Measurements from ENCODE around the gene RBM20.

Gene RBM20

DNA sequence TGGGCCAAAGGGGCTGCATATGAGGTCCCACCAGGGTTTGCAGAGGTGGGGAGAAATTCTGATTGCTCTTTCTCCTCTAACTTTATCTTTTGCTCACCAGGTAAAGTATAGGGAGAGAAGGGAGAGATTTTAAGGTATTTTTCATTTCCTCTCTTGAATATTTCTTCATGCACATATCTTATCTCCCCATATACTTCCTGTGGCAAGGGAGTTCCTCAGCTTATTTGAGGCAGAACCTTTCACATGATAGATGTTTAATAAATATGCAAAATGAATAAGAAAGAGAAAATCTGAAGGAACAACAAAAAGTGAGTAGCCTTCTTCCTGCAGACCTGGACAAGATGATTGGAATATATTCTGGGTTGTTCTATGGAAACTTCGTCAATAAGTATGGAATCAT, 160.2 kb downstream of the RBM20 start:
- DNase-seq (ENCODE audit: extremely low read depth in 1 of 2, low read depth in 1 of 2), result no peak

DNA sequence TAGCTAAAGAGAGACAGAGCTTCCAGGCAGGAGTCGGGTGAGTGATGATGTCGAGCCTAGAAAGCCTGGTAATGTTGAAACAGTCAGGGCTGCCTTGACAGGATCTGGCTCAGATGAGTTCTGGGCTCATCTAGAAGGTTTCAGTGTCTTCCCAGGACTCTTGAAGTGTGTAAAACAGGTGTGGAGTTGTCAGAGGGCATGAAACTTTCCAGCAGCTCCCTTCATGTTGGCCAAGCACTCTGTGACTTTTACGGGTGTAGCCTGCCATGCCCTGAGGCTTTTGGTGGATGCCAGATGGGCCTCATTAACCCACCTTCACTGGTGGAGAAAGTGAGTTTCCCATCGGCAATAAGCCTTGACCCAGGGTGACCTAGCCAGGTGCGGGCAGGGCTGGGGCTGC, 161.2 kb downstream of the RBM20 start:
- DNase-seq (ENCODE audit: extremely low read depth in 1 of 2, low read depth in 1 of 2), result no peak

DNA sequence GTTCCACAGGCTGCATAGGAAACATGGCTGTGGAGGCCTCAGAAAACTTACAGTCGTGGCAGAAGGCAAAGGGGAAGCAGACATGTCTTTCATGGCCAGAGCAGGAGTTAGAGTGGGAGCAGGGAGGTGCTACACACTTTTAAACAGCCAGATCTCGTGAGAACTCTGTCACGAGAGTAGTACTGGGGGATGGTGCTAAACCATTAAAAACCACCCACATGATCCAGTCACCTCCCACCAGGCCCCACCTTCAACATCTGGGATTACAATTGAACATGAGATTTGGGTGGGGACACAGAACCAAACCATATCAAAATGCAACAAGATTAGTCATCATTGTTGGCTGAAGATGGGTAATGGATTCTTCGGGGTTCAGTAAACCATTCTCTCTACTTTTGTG, 162.2 kb downstream of the RBM20 start:
- no peak for DNase-seq (ENCODE audit: extremely low read depth in 1 of 2, low read depth in 1 of 2)

DNA sequence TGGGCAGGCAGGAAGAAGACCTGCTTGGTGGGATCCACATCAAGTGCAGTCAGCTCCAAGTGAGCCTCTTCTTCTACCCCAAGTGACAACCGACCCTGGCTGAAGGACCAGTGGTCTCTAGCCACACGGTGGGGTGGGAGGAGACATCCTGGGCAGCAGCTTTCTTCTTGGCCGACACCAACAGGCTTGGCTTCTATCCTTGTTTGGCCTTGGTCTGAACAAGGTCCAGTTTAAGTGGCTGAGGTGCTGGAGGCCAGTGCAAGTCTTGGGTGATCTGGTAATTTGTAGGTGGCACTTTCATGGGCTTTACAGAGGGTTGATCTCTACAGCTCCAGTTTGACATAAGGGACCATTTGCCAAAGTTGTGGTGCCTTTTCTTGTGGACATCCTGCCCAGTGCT, 164.0 kb downstream of the RBM20 start:
- DNase-seq (ENCODE audit: extremely low read depth in 1 of 2, low read depth in 1 of 2), result no peak

DNA sequence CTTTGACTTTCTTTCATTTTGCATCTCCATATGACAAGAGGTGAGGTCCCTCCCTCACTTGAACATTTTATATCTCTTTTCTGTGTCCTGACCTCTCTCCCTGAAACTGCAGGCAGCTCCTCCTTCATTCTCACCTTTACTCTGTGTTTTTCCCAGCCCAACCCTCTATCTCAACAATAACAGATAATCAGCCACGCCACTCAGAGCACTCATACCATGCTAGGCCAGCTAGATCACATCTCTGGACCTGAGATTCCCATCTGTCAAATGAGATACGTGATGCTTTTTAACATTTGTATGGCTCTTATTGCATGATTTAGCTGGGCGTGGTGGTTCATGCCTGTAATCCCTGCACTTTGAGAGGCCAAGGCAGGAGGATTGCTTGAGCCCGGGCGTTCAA, 164.5 kb downstream of the RBM20 start:
- DNase-seq (ENCODE audit: extremely low read depth in 1 of 2, low read depth in 1 of 2), result no peak

DNA sequence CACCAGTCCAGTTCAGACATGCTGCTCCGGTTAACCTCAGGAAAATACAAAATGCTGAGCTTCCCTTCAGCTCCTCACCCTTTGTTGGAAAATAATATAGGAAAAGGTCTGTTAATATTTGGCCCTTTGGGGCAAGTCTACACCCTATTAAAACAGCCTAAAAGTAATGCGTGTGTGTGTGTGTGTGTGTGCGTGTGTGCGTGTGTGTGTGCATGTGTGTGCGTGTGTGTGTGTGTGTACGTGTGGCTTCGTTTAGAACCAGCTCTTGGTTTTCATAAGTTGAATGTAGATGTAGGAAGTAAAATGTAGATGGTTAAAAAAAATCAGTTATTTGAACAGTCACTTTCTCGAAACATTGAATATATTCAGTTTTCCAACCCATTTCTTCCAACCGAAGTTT, 166.5 kb downstream of the RBM20 start:
- no peak for DNase-seq (ENCODE audit: extremely low read depth in 1 of 2, low read depth in 1 of 2)

DNA sequence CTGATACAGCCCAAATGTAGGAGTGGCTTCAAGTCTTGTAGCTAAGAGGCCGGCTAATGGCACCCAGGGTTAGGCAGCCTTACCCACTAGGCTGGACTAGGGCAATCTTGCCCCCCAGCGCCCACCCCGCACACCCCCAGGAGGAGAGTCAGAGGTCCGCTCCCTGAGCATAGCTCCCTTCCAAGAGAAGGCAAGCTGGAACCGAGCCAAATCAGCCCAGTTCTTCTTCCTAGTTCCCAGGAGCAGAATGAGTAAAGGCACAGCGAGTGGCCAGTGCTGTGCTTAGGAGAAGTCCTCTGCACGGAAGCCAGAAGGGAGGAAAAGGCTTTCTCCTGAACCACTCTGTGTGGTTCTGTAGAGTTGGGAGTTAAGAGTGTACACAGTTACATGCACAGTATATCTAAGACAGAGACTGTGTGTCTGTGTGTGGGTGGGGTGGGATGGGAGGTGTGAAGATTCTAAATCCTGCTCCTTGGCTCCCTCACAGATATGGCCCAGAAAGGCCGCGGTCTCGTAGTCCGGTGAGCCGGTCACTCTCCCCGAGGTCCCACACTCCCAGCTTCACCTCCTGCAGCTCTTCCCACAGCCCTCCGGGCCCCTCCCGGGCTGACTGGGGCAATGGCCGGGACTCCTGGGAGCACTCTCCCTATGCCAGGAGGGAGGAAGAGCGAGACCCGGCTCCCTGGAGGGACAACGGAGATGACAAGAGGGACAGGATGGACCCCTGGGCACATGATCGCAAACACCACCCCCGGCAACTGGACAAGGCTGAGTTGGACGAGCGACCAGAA, 167.8 kb downstream of the RBM20 start:
- DNase-seq (ENCODE audit: extremely low read depth in 1 of 2, low read depth in 1 of 2), result no peak

DNA sequence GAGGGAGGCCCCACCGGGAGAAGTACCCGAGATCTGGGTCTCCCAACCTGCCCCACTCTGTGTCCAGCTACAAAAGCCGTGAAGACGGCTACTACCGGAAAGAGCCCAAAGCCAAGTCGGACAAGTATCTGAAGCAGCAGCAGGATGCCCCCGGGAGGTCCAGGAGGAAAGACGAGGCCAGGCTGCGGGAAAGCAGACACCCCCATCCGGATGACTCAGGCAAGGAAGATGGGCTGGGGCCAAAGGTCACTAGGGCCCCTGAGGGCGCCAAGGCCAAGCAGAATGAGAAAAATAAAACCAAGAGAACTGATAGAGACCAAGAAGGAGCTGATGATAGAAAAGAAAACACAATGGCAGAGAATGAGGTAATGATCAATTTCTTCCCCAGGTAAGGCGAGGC, 168.4 kb downstream of the RBM20 start:
- no peak for DNase-seq (ENCODE audit: extremely low read depth in 1 of 2, low read depth in 1 of 2)

DNA sequence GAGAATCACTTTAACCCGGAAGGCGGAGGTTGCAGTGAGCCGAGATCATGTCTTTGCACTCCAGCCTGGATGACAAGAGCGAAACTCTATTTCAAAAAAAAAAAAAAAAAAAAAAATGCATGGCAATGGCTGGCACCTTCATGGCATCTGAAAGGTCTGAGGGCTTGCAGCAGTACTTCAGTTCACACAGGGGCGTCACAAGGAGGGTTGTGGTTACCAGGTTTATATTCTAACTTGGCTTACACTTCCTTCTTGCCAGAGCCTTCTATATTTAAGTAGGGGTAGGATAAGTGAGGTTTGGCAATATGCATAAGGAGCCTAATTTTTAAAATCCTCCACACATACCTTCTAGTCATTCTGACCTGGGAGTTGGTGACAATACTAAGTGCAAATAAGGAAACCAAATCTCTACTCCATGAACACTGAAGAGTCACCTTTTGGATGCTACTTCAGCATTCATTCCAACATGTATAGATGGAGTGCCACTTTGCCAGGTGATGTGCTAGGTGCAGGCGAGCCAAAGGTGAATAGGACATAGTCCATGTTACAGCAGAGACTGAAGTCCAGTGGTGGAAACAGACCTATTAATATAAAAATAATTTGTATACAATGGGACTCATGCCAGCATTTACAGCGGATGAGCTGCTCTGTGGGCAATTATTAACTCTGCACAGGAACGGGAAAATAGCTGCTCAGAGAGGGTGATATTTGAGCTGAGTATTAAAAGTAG, 169.8 kb downstream of the RBM20 start:
- DNase-seq (ENCODE audit: extremely low read depth in 1 of 2, low read depth in 1 of 2), result no peak

DNA sequence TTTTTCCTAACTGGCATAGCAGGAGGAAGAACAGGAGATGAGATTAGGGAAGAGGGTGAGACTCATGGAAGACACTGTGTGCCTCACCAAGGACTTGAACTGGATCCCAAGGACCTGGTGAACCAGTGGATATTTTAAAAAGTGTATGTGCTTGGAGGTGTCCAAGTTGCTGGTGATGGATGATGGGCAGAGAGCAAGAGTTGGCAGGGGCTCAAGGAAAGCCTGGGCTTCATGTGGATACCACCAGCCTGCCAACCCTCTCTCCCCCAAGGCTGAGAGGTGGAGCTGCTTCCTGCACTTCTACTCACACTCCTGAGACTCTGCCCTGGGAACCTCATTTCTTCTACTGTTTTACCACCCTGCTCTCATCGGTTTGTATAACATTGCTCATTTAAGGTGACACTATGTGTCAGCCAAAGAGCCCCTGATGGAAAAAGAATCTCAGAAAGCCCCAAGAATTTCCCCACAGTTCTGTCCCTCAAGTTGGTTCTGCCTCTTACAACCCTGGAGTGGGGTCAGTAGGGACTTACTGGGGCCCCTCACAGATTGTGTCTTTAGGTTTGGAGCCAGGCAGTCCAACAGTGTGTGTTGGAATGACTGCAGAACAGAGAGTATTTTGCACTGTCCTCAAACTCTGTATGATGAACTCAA, 171.3 kb downstream of the RBM20 start:
- no peak for DNase-seq (ENCODE audit: extremely low read depth in 1 of 2, low read depth in 1 of 2)

DNA sequence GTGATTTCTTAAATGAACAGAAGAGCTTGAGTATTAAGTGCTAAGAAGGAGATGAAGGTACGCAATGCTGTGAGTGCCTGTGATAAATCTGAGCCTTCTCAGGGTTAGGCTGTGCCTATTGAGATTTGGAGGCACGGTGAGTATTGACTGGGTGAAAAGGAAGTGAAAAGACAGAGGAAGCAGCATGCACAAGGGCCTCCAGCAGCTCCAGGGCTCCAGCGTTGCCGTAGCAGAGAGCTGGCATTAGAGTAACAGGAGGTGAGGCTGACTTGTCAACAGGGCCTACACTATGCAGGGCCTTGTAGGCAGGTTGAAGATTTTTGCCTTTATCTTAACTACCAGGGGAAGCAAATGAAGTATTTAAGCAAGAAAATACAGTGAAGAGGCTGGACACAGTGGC, 173.5 kb downstream of the RBM20 start:
- no peak for DNase-seq (ENCODE audit: extremely low read depth in 1 of 2, low read depth in 1 of 2)

DNA sequence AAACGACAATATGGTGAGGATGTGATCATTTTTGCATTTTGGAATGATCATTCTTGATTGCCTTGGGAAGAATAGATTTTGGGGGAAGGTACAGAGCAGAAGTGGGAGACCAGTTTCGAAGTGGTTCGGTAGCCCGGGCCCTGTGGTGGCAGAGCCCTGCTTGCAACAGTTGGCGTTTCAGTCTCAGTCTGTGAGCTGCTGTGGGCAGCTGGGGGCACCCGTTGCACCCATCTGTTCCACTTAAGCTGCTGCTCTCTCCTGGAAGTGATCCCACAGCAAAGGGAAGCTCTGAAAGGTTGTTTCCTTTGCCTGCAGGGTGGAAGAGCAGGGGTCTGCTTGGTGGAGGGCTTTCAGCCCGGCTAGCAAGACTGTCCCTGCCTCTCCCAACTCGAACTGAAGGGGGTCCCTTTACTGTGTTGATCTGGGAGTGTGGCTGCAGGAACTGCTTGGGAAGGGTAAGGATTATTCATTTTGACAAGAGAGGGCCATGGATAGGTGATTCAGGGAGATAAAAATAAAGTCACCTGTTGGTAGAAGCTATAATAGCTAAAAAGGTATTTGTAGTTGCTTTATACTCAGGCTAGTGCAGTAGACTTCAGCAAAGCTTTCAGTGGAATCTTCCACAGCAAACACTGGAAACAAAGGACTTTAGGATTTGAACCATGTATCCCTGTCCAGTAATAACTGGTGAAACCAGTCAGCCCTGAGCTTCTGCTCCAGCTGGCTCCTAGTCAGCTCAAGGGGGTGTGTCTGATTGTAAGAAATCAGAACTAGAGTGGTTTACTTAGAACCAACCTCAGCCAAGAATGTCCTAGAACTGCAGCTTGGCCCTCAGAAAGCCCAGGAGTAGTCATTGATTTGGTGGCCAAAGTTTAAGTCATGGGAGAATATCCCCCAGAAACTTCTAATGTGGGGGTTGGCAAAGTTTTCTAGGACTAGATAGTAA, 174.4 kb downstream of the RBM20 start:
- DNase-seq (ENCODE audit: extremely low read depth in 1 of 2, low read depth in 1 of 2), result no peak

DNA sequence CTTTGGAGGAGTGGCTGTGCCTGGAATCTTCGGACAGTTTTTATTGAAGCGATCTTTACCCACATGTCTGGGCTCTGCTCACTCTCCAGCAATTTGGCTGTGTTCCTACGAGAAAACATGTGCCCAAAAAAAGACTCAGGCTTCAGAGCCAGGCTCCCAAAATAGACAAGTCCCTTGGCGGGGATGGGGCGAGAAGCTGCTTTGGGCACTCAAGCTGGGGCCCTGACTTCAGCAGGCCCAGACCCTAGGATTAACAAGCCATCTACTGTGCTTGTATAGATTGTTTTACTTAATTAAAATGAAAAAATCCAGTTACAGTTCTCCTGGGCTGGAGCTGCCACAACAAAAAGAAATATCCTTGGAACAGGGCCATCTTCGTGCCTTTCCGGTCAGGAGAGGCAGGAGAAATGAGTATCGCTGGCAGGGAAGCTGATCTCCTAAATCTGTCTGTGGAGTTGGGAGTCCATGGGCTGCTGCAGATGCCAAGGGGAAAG, 176.2 kb downstream of the RBM20 start:
- no peak for DNase-seq (ENCODE audit: extremely low read depth in 1 of 2, low read depth in 1 of 2)

DNA sequence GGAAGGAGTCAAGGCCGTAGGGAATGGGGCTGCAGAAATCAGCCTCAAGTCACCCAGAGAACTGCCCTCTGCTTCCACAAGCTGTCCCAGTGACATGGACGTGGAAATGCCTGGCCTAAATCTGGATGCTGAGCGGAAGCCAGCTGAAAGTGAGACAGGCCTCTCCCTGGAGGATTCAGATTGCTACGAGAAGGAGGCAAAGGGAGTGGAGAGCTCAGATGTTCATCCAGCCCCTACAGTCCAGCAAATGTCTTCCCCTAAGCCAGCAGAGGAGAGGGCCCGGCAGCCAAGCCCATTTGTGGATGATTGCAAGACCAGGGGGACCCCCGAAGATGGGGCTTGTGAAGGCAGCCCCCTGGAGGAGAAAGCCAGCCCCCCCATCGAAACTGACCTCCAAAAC, 177.4 kb downstream of the RBM20 start:
- no peak for DNase-seq (ENCODE audit: extremely low read depth in 1 of 2, low read depth in 1 of 2)

DNA sequence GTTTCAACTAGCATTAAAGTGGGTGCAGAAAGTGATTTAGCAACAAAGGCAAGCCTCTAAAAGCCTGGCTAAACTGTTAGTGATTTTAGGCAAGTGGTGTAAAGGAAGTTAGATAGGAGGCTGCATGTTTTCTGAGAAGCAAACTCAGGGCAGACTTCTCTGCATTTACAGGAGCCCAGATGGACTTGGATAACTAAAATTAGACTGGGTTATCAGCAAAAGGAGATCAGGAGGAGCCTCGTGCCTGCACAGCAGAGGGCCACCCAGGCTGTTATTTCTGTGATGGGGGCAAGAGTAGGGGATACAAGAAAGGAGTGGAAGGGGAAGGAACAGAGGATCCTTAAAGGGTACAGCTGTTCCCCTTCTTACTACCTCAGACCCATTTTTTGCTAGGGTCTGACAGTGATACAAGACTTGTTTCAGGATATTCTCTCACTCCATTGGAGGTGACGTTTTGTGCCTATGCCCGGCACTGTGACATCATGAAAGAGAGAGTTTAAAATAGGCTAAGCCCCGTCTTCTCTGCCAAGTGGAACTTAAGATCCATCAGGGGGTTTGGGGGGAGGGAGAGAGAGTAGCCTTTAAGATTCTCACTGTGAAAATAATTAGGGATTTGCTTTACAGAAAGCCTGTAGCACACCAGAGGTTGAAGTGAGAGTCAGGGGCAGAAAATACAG, 178.0 kb downstream of the RBM20 start:
- no peak for DNase-seq (ENCODE audit: extremely low read depth in 1 of 2, low read depth in 1 of 2)

DNA sequence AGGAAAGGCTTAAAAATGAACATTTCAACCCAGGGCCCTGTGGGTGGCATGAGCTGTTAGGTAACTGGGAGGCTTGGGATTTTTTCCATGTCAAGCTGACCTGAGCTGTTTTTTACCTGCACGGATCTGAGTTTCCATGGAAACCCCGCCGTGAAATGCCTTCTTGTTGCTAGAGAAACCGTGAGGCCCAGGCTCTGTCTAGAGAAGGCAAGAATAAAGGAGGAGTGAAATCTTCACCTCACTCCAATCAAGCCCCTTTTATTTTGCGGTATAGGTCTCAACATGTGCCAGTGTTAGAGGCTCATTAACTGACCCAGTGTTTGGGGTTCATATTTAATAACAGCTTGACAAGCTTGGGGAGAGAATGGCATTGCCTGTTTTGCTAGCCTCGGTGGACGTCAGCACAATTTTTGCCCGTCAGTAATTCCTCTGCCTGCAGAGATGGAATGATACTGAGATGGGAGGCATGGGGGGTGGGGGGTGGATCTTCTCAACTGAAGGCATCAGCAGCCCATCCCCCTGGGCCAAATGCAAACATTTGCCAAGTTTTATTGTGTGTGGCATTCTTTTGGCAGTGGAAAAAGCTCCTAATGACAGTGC, 178.7 kb downstream of the RBM20 start:
- no peak for DNase-seq (ENCODE audit: extremely low read depth in 1 of 2, low read depth in 1 of 2)

DNA sequence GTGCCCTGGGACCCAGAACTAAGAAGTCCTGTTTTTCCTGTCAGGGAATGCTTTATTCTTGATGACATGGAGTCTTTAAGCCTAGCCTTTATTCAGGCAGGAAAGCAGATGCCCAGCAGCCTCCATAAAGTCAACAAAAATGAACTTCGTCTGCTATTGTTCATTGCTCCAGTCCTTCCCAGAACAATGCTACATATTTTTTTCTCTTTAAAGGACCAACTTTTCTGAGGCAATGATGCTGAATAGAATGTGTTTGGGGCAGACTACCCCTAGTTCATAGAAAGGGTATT, 180.0 kb downstream of the RBM20 start:
- DNase-seq (ENCODE audit: extremely low read depth in 1 of 2, low read depth in 1 of 2), result no peak

DNA sequence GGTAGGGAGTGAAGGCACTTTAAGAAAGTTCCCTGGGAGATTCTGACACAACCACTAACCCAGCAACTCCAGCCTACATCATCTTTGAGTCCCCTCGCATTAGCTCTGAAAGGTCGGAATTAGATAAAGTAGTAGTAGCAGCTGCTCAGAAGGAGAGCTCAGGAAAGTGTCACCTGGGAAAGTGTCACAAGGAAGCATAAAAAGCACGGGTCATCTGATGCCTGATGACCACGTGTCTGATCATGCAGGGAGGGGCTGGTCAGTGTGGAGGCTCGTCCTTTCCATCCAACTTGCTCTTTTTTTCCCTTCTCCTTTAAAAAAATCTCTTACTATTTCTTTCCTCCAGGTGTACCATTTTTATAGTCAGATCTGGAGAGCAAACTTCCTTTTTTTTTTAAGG, 180.5 kb downstream of the RBM20 start:
- DNase-seq (ENCODE audit: extremely low read depth in 1 of 2, low read depth in 1 of 2), result no peak

DNA sequence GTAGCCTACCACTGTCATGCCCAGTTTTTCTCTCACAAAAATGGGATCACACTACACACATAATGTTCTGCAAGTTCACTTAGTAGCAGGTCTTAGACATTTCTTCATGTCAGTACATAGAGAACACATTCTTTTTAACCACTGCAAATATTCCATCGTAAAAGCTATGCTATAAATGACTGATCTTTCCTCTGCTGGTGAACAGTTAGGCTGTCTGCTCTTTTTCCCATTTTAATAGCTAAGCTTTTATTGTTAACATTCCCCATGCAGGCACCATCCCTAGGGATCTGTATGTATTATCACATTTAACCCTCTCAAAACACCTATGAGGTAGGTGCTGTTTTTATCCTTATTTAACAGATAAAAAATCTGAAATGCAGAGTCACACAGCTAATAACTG, 181.4 kb downstream of the RBM20 start:
- DNase-seq (ENCODE audit: extremely low read depth in 1 of 2, low read depth in 1 of 2), result no peak

DNA sequence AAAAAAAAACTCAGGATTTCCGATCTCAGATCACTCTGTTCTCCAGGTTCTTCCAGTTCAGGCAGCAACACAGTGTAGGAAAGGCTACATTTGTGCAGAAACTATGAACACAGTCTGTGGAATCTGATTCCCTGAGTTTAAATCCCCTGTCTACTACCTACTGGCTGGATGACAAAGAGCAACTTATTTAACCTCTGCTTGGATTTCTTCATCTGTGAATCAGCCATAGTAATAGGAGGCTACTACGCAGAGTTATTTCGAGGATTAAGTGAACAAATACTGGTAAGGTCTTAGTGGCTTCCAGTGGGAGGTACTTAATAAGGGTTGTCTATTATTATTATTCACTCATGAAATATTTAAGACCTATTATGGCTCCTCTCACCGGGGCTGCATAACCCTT, 183.3 kb downstream of the RBM20 start:
- no peak for DNase-seq (ENCODE audit: extremely low read depth in 1 of 2, low read depth in 1 of 2)

Measured in stimulated activated CD8-positive, alpha-beta memory T cell treated with anti-CD3 and anti-CD28 coated beads, Interleukin-7, amount 100 ng/mL, for 48 hours (primary cell).